ENCODE data around the gene PROSER2.

The PROSER2 gene

DNA sequence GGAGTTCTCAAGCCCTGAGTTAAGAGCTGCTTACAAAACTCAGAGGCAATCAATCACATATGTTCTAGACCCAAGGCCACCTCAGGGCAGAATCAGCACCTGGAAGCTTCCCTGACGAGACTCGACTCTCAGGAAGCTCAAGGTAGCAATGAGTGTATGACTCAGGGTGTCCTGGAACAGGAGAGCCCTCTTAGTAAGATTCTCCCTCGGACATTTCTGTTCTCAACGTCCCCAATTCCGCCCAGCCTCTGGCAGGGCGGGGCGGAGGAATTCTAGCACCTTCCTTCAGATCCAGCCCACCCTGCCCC is 39.6 kb upstream of the PROSER2 start:
- no peak for DNase-seq (ENCODE audit: low read depth)
- H3K4me3 ChIP-seq (ENCODE audit: low read depth, low read length), result no peak overlapping the region
- no peak for TF ChIP-seq CTCF (IDR thresholded peaks at IDR 0.05; ENCODE audit: control insufficient read depth, extremely low read depth, insufficient read depth)

DNA sequence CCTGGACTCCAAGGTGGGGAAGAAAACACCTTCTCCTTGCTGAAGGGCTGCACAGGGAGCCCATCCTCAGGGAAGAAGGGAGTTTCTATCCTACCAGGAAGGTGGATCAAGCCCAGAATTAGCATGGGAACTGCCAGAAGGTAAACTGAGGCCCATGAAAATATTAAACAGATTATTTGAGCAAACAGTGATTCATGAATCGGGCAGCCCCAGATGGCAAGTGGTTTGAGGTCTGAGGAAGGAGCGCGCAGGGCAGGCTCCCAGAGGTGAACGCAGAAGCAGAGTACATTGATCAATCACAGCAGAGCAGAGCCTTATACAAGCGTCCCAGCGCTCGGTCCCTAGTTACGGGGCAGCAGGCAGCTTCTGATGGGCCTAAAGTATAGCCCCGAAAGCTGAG is 35.8 kb upstream of the PROSER2 start:
- TF ChIP-seq CTCF (IDR thresholded peaks at IDR 0.05; ENCODE audit: control insufficient read depth, extremely low read depth, insufficient read depth), result no peak
- H3K4me3 ChIP-seq (ENCODE audit: low read depth, low read length), result no peak overlapping the region

DNA sequence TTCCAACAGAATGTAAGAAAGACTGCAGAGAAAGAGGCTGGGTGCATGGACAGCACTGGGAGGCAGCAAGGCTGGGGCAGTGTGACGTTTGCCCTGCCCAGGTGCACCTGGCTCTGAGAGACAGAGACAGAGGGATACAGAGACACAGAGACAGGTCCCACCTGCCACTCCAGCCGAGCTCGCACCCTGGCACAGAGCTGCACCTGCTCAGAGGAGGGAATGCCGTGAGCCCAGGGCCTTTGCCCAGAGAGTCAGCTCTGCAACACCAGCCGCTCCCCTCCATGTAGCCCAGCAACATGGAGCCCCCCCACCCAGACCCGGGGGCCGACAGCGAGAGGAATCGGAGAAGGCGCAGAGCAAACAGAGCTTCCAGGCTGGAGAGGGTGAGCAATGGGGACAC is 35.3 kb upstream of the PROSER2 start:
- DNase-seq (ENCODE audit: low read depth), result no peak
- no peak for TF ChIP-seq CTCF (IDR thresholded peaks at IDR 0.05; ENCODE audit: control insufficient read depth, extremely low read depth, insufficient read depth)
- no peak overlapping the region for H3K4me3 ChIP-seq (ENCODE audit: low read depth, low read length)

More for the DNA sequence above, 35.8 kb upstream of the PROSER2 start:
- no peak for DNase-seq (ENCODE audit: low read depth)

DNA sequence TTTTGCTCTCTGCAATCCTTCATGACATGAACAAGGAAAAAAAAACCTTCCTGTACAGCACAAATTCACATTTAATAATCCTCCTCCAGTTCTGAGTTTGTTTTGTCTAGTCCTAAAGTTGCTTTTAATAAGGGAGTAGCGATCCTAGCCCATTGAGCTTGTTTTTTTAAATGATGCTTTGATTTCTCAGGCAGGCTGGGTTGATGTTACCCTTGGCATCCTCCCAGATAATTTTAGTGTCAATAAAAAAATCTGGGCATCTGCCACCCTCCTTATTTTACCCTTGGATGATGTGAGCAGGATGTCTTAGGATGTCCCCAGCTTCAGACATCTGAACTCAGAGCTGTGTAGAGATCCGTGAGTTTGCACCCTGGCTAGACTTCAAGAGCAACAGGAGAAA is 33.9 kb upstream of the PROSER2 start:
- no peak for TF ChIP-seq CTCF (IDR thresholded peaks at IDR 0.05; ENCODE audit: control insufficient read depth, extremely low read depth, insufficient read depth)
- H3K4me3 ChIP-seq (ENCODE audit: low read depth, low read length), result no peak overlapping the region
- DNase-seq (ENCODE audit: low read depth), result peak; percentile 25

DNA sequence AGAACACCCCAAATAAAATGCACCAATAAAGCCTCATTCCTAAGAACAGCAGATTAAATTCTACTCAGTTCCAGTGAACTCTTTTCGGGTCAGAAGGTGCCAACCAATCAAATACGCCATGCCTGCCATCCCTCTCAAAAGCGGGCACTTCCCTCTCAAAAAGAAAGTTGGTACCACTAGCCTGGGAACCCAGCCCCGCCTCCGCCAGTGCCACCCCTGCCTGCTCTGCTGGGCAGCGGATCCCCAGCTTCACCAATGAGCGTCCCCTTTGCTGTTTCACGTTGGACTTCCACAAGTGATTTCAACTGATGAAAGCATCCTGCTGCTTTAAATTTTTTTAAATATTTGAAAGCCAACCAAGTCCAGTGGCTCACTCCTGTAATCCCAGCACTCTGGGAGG is 33.2 kb upstream of the PROSER2 start:
- TF ChIP-seq CTCF (IDR thresholded peaks at IDR 0.05; ENCODE audit: control insufficient read depth, extremely low read depth, insufficient read depth), result no peak
- no peak for DNase-seq (ENCODE audit: low read depth)
- no peak overlapping the region for H3K4me3 ChIP-seq (ENCODE audit: low read depth, low read length)

- TF ChIP-seq CTCF (IDR thresholded peaks at IDR 0.05; ENCODE audit: control insufficient read depth, extremely low read depth, insufficient read depth), result no peak
- no peak for DNase-seq (ENCODE audit: low read depth)
- H3K4me3 ChIP-seq (ENCODE audit: low read depth, low read length), result no peak overlapping the region
Measured at GRCh38 chr10:11793762-11794479, 29.2 kb upstream of the PROSER2 start.

DNA sequence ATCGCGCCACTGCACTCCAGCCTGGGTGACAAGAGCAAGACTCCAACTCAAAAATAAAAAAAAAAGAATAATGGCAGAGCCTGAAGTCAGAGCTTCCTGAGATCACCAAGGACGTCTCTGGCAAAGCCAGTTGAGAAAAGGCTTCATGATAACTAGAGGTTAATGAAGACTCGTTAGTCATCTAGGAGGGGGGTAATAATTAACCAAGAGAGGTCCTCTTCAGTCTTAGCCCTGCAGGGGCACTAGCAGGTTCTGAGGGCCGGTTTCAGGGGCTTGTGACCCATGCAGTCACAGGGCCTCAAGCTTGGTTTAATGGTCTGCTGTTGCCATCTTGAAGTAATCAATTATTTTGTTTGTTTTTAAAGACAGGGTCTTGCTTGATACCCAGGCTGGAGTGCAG is 28.6 kb upstream of the PROSER2 start:
- no peak for TF ChIP-seq CTCF (IDR thresholded peaks at IDR 0.05; ENCODE audit: control insufficient read depth, extremely low read depth, insufficient read depth)
- no peak overlapping the region for H3K4me3 ChIP-seq (ENCODE audit: low read depth, low read length)
- DNase-seq (ENCODE audit: low read depth), result no peak

All from LNCaP clone FGC (cell line).